Ishikawa (cell line): ENCODE measurements around the gene ALG5.

Source experiments
- CREB1 ChIP-seq: IDR thresholded peaks from 2 replicates; pipeline ENCODE4 v1.6.1; 2012; ENCODE audit warnings: low read depth
- TEAD4 ChIP-seq: IDR thresholded peaks from 2 replicates; pipeline ENCODE4 v1.6.1; 2012
- ZBTB7A ChIP-seq: IDR thresholded peaks from 2 replicates; pipeline ENCODE4 v1.6.1; 2012; ENCODE audit warnings: low read depth

DNA sequence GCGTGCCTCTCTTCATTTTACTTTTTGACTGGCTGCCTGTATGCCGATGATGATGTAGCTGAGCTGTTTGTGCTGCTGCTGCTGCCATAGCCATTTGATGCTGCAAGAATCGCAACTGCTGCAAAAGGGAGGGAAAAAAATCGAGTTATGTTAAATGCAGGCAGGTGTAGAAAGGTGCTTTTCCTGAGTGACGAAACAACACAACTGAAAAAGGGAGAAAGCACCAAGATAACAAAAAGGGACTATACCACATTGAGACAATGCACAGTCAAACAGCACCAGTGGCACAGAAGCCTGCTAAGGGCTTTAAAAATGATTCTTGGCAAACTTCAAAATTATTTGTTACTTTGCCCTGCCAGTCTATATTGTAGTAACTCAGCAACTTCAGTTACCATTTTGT is 10.6 kb upstream of the ALG5 start:
- no peak for TF ChIP-seq TEAD4
- TF ChIP-seq CREB1, result no peak
- TF ChIP-seq ZBTB7A, result no peak
